HFFc6 (cell line): ENCODE data around the gene IL17RD. TPM values are rescaled to one million over a fixed set of nuclear protein-coding genes. Genes with fewer than 3 reads are reported as not detected.

Source experiments
- DNase-seq: peaks from one replicate; pipeline ENCODE4 v3.0.0-alpha.2; 2018
- H3K27ac Mint-ChIP-seq: 2 replicates; pipeline ENCODE4 v1.8.0; 2020; ENCODE audit warnings: mild to moderate bottlenecking, mixed read lengths
- H3K27me3 Mint-ChIP-seq: 2 replicates; pipeline ENCODE4 v1.8.0; 2021; ENCODE audit warnings: mild to moderate bottlenecking, moderate library complexity, mixed read lengths; ENCODE audit not compliant: insufficient read depth
- H3K36me3 Mint-ChIP-seq: 2 replicates; pipeline ENCODE4 v1.8.0; 2021; ENCODE audit warnings: low read depth, mixed read lengths
- H3K4me1 Mint-ChIP-seq: 2 replicates; pipeline ENCODE4 v1.8.0; 2020; ENCODE audit warnings: low read depth, mixed read lengths
- H3K4me3 Mint-ChIP-seq: 2 replicates; pipeline ENCODE4 v1.8.0; 2020; ENCODE audit warnings: mild to moderate bottlenecking, moderate library complexity, mixed read lengths
- H3K9me3 Mint-ChIP-seq: 2 replicates; pipeline ENCODE4 v1.8.0; 2020; ENCODE audit warnings: mild to moderate bottlenecking, mixed read lengths
- total RNA-seq, 6 experiments: library from RNA; stranded (reverse); fragmentation: NEBNext Ultra II Directional; extraction: Animal tissue kit (Norgen Biotek cat#: 25700); gene quantifications; 2 replicates in 1 of 6; 3 replicates in 5 of 6; pipeline ENCODE4 v1.2.3, GENCODE V29; 2021
- TF ChIP-seq, protein P1 (sequence below): fragments of 200-600 bp; sonication (generic); IDR thresholded peaks from 2 replicates; pipeline ENCODE4 v1.5.0; 2021; ENCODE audit warnings: antibody characterized with exemption, mild to moderate bottlenecking

The IL17RD gene
- total RNA-seq, 6 experiments from 2014 or later = 0.05 to 0.26 (median 0.13) TPM; not detected in 2

DNA sequence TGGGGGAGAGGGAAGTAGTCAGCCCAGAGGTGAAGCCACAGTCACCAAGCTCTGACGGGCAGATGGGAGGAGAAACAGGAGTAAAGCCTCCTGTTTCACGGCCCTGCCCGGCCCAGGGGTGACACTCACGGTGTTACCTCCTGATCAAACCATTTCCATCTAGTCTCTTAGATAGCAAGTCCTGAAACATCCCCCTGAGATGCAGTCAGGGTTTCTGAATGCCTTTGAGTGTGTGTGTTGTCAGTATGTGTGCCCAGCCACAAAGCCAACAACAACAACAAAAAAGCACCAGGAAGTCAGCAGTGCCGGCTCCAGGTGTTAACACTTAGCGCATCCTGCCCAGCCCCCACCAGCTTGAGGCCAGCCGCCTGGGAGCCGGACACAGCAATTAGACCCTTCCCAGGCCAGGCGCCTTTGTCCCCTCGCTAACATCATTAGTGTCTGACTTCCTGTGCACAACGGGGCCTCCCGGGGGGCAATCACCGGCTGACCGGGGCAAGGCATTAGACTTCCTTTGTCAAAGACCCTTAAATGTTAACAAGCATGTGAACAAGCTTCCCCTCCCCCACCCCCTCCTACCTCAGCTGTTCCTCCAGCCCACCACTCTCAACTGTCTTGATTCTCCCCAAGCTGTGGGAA is 34.5 kb downstream of the IL17RD start:
- DNase-seq = no peak
- Mint-ChIP-seq H3K9me3 (no peaks in the 10 kb centered on the region), H3K27ac (no peak overlapping the region), H3K4me1 (peaks cover 22% of the 10 kb centered on the region), H3K4me3 (no peak overlapping the region), H3K27me3 (peaks cover 42% of the 10 kb centered on the region), H3K36me3 (no peaks in the 10 kb centered on the region)
- TF ChIP-seq, protein P1, sequence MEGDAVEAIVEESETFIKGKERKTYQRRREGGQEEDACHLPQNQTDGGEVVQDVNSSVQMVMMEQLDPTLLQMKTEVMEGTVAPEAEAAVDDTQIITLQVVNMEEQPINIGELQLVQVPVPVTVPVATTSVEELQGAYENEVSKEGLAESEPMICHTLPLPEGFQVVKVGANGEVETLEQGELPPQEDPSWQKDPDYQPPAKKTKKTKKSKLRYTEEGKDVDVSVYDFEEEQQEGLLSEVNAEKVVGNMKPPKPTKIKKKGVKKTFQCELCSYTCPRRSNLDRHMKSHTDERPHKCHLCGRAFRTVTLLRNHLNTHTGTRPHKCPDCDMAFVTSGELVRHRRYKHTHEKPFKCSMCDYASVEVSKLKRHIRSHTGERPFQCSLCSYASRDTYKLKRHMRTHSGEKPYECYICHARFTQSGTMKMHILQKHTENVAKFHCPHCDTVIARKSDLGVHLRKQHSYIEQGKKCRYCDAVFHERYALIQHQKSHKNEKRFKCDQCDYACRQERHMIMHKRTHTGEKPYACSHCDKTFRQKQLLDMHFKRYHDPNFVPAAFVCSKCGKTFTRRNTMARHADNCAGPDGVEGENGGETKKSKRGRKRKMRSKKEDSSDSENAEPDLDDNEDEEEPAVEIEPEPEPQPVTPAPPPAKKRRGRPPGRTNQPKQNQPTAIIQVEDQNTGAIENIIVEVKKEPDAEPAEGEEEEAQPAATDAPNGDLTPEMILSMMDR = no peak

- H3K36me3 Mint-ChIP-seq = no peaks in the 10 kb centered on the region
- H3K4me1 Mint-ChIP-seq = peaks cover 22% of the 10 kb centered on the region
- peak overlapping the region; percentile 77 for H3K4me3 Mint-ChIP-seq
- TF ChIP-seq, protein P1 = no peak
- DNase-seq = no peak
- peaks cover 40% of the 10 kb centered on the region for H3K27me3 Mint-ChIP-seq
- H3K27ac Mint-ChIP-seq = no peak overlapping the region
- H3K9me3 Mint-ChIP-seq = no peaks in the 10 kb centered on the region
Observed at GRCh38 chr3:57128826-57129667, 36.1 kb downstream of the IL17RD start.

- no peak overlapping the region for H3K27ac Mint-ChIP-seq
- no peaks in the 10 kb centered on the region for H3K9me3 Mint-ChIP-seq
- H3K27me3 Mint-ChIP-seq = peaks cover 42% of the 10 kb centered on the region
- peak overlapping the region; percentile 77 for H3K4me3 Mint-ChIP-seq
- DNase-seq = peak; percentile 48
- H3K36me3 Mint-ChIP-seq = no peaks in the 10 kb centered on the region
- TF ChIP-seq, protein P1 = no peak
- H3K4me1 Mint-ChIP-seq = peaks cover 22% of the 10 kb centered on the region
Observed at GRCh38 chr3:57127891-57128518, 37.1 kb downstream of the IL17RD start.

DNA sequence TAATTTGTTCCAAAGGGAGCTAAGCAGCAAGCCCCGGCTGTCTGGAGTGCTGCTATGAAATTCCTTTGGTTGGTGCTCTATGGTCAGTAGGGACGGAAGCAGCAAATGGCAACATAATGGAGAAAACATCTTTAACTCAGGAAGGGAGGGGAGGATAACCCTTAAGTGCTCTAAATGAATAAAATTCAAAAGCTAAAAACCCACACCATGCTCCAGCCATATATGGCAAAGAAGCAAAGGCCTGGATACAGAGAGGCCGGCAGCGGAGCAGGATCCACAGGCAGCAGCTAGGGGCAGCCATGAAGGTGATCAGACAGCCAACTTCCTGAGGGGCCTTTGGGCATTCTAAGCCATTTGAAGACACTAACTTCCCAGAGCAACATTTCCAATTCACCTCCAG is 38.9 kb downstream of the IL17RD start:
- Mint-ChIP-seq H3K27me3 (peaks cover 44% of the 10 kb centered on the region), H3K27ac (no peak overlapping the region), H3K4me3 (no peak overlapping the region), H3K36me3 (no peaks in the 10 kb centered on the region), H3K9me3 (no peaks in the 10 kb centered on the region), H3K4me1 (peaks cover 22% of the 10 kb centered on the region)
- TF ChIP-seq, protein P1 = no peak
- no peak for DNase-seq

DNA sequence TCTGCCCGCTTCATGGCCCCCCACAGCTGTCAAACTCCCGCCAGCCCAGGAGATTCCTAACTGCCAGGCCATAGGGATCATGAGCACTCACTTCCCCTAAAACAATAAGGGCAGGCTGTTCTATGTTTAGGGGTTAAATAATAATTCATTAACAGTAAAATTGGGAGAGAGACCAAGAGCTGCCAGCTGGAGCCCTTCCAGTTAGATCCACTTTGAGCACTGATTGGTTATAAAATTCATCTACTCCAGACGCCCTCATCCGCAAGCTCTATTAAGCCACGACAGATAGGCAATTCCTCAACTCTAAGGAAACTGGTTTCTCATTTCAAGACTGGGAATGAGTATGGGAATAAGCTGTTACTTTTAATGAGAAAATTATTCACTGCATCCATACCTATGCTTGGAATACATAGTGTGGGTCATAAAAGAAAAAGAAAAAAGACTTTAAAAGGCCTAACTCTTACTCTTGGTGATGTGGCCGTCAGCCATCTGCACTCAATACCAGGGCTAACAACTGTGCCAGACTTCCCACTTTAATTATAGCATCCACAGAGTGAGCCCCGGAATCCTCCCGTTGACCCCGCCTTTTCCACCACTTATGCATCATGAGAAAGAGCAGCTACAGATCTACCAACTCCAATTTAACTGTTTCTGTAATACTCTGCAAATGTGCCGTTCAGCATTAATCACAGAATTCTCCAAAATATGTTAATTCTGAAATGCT is 44.5 kb downstream of the IL17RD start:
- Mint-ChIP-seq H3K4me3 (no peak overlapping the region), H3K27me3 (peaks cover 30% of the 10 kb centered on the region), H3K27ac (no peak overlapping the region), H3K36me3 (no peaks in the 10 kb centered on the region), H3K4me1 (no peaks in the 10 kb centered on the region), H3K9me3 (no peaks in the 10 kb centered on the region)
- TF ChIP-seq, protein P1 = no peak
- no peak for DNase-seq
